GM11168 (cell line): ENCODE measurements around the gene NUP210L.

Experiments
- in situ Hi-C: fragments of 300-500 bp; cut with MboI; formaldehyde crosslinking; loops from one replicate; pipeline ENCODE4 v1.12.0; 2022; ENCODE audit warnings: low sequenced_read_pairs; ENCODE audit not compliant: unreplicated experiment

Gene NUP210L

DNA sequence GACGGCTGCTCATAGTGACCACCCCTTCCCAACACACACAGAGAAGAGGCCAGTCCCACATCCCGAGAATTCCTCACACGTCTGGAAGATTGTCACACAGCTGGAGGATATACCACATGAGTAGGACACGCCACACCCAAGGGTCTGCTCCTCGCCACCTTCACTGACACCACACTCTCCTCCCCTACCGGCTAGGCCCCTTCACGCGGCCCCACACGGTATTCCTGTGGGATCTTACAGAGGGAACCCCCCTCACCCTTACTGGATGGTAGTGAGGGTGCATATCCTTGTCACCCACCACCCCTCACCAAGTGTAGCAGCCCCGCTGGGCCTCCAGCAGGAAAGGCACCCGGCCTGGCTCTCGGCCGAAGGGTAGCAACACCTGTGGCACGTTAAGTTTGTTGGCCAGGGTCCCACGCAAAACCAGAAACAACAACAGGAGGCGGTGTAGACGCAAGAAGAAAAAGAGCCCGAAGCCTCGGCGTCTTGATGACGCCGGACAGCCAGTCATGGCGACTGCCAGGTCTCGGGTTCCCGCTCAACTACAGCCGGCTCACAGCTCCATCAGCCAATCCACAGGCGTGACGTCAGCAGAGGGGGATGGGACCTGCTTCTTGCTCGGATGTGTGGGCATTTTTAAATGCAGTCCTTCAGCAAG is at the start of gene NUP210L:
Gene NUP210L, minus strand, starts transcription at position 540 of the 658 bp plus-strand sequence.
- in situ Hi-C loops, result no loop called here

GRCh38 chr1:154199563-154199879 is 44.6 kb upstream of the NUP210L start:
- in situ Hi-C loops, result no loop called here

DNA sequence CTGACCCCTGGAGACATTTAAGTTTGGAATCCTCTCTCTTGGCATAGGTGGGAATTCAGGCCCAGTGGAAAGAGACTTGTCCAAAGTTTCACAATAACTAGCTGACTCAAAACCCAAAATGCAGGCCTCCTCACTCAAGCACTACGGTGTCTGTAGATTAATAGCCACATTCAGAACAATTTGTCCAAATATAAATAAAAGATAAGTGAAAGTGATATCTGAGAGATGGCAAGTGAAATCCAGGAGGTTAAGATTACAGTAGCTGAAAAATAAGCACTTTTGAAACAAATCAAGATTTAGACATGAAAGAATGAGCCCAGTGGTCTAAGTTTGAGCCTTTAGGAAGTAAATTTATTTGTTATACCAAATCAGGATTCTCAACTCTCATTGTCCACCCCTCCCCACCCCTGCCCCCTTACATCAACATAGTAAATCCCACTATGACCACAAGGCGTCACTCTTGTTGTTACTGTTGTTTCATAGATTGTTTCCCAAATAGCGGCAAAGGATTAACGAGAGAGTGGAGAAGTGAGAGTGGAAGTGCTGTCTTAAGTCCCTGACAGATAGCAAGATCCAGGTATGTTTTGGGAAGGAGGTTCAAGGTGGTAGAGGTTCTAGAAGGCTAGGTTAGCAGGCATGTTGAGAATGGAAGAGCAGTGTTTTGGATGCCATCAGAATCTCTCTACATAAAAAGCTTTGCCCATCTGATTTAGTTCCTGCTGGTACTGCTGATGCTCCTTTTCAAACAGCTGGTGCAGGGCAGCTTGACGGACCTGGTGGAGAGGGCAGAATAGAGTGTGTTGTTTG is 44.1 kb upstream of the NUP210L start:
- in situ Hi-C loops, result no loop called here

GRCh38 chr1:154193821-154194220 is 38.9 kb upstream of the NUP210L start:
- in situ Hi-C loops, result no loop called here

DNA sequence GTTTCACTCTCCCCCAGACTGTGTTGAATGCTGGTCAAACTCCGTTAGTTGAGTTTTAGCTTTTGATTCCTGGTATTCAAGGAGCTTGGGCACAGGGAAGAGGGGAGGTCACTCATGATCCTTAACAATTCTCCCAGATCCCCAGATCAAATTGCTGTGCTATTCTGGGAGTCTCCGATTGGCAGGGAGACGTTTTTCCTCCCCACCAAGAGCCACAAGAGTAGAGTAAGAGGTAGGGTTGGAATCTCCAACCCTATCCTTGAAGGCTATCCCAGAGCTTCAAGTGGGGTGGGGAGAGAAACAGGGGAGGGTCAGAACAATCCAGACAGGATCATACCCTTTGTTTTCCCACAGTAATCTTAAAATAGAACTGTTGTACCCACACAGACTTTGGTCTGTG is 37.6 kb upstream of the NUP210L start:
- in situ Hi-C loops, result no loop called here

DNA sequence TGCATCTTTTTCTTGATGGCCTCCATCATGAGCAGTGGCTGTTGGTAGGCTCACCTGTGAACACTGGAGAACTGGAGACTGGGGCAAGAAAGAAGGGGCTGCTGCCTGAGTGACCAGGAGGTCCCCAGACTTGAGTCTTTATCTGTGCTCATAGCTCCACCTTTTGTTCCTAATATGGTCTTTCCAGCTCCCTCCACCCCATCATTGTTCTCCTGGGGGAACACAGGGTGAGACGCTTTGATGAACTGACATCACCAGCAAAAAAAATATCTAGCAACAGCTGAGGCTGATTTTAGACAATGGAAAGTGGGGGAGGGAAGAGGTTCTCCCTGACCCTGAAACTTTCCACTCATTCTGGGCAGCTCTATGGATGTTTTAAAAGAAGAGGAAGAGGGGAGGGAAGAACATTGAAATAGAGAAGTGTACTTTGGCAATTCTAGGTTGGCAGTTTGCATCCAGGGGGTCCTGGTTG is 37.2 kb upstream of the NUP210L start, which contains the start of gene TPM3:
Gene TPM3, minus strand, starts transcription at position 111 of the 472 bp plus-strand sequence. Its CDS starts 82 bp downstream, at position 29.
- in situ Hi-C loops, result no loop called here

- in situ Hi-C loops, result no loop called here
Observed at GRCh38 chr1:154190550-154190949, 35.7 kb upstream of the NUP210L start.

DNA sequence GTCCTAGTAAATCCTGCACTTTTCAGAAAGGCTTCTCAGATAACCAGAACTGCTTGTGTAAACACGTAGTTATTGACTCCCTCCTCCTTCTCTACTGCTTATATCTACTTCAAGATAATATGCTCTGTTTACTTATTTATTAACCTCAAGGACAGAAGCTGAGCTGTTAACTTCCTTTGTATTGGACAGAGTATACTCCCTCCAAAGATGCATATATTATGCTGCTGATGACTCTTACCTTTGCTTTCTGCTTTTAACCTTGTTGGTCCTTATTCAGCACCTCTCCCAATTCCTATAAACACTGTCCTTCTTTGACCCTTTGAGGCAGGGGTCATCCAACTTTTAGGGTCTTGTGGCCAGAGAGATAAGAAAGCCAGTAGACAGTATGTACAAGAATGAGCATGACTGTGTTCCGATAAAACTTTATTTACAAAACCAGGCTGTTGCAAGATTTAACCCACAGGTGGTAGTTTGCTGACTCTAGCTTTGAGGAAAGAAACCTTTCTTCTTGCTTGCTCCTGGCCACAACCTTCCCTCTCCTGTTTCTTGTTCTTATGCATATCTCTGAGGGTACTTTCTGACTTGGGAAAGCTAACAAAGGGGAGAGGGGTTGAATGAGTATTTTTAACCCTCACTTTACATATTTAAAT is 32.1 kb upstream of the NUP210L start:
- in situ Hi-C loops, result no loop called here

GRCh38 chr1:154186177-154186576 is 31.3 kb upstream of the NUP210L start:
- in situ Hi-C loops, result no loop called here

DNA sequence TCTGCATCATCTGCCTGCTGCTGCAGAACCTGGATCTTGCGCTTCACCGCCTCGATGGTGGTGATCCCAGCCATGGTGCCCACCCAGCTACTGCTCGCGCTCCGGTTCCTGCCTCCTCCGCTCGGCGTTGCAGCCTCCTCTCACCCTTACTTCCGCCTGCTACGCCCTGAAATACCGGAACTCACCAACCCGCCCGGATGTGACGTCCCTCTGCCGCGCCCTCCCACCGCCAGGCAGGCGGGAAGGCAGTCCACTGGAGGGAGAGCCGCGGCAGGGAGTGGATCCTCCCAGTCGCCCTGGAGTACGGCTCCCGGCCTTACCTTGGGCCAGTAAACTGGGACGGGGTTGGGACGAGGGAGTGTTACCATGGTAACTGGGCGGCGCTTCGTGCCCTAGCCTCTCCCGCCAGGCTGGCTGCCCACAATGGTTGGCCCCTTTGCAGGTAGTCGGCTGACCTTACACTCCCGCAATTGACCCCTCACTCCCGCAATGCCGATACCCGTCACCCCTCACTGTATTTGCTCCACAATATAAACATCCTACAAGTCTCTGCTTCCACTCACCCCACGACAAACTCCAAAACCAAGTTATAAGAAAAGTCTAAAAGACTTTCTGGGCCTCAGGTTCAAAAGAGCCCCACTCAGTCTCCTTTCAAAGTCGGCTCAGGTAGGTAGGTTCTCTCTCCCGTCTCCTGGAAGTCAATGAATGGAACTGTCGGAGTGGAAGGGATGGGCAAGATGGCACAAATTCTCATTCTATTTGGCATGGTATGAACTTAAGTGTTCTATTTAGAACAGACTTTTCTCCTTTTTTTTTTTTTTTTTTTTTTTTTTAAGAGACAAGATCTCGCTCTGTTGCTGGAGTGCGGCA is 28.4 kb upstream of the NUP210L start:
- in situ Hi-C loops, result loop anchor here (5.0 kb wide), 1 partner anchor 89 kb away; the partner anchor contains the start of gene HAX1

DNA sequence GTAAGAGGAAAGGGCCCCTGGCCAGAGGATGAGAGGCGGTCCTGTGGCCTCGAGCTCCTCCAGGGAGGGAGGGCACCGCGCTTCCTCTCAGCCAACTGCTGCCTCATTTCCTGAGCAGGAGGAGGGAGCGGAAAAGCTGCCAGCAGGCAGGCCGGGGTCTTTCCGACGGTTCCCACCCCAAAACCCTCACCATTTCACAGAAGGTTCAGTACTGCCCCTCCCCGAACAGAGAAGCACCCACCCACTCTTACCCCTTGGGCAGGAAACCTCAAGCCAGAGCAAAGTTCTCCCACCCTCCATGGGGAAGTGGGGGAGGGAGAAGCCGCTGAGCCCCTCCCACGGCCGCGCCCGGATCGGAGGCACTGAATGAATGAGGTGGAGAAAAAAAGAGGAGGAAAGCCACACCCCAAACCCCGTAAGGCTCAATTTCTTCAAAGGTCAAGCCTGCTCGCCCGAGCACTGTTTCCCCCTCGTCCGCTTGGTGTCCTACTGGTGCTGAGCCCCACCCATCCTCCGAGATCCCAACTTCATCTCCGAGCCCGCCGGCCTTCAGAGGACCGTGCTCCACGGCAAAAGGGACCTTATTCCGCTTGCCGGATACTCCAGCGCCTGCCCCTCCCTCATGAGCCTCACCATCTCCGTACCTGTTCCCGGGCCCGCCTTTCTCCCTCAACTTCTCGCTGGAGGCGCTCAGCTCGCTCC is 27.6 kb upstream of the NUP210L start:
- in situ Hi-C loops, result loop anchor here (5.0 kb wide), 1 partner anchor 90 kb away; the partner anchor contains the start of gene HAX1

DNA sequence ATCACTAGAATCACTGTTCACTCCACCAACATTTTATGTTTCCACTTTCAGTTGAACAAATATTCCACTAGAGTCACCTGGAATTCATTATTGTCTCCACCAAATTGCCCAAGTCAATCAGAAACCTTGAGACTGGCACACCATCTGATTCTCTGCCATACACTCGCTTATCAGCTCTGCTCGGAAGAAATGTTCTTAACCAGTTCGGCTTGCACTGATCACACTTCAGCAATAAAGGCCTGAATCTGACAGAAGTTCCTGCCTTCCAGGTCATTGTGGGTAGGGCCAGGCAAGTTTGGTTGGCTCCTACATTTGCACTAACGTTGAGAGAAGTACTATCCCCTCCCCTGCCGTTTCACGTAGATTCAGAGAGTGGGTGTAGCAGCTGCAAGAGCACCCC is 27.1 kb upstream of the NUP210L start:
- in situ Hi-C loops, result loop anchor here (5.0 kb wide), 1 partner anchor 90 kb away; the partner anchor contains the start of gene HAX1

DNA sequence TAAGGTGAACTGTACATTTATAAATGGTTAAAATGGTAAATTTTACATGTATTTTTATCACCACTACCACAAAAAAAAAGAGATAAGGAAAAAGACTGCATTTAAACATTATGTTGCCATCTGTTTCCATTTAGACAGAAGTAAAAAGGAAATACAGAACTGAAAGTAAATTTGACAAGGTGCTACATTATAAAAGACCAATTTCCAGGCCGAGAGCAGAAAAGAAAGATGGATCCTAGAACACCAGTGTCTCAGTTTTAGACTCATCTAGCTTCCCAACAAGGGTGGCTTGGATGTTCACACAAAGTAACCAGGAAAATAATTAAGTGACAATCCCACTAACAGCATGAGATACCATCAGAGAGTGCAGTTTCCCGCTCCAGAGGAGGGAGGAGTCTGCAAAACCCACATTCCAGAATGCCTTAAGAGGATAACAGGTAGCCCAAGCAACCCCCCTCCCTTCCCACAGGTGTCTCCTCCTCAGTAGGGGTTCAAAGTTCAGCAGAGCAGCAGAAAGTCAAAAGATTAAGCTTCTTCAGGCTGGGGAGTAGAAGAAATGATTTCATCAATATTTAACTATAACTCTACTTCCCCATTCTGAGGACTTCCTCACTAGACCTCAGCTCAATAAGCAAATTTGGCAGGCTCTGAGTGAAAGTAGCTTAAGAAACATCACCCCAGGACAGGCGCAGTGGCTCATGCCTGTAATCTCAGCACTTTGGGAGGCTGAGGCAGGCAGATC is 25.2 kb upstream of the NUP210L start:
- in situ Hi-C loops, result loop anchor here (5.0 kb wide), 1 partner anchor 92 kb away; the partner anchor contains the start of gene HAX1

- in situ Hi-C loops, result no loop called here
Observed at GRCh38 chr1:154178911-154179811, 24.3 kb upstream of the NUP210L start.

DNA sequence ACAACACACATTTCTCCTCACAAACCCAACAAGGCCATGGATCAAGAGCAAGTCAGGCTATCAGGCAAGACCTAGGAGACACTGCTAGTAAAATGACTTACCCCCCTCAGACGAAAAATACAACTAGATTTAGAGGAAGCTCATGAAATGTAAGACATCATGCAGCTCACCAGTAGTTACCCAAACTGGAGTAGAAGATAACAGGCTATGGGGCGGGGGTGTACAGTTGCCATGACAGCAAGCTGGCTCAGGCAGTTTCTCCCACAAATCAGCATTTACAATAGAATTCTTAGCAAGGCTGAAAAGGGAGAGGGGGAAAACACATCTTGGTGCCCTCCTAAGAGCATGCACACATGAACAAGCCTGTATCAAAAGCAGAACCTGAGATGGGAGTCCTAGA is 23.1 kb upstream of the NUP210L start:
- in situ Hi-C loops, result no loop called here

DNA sequence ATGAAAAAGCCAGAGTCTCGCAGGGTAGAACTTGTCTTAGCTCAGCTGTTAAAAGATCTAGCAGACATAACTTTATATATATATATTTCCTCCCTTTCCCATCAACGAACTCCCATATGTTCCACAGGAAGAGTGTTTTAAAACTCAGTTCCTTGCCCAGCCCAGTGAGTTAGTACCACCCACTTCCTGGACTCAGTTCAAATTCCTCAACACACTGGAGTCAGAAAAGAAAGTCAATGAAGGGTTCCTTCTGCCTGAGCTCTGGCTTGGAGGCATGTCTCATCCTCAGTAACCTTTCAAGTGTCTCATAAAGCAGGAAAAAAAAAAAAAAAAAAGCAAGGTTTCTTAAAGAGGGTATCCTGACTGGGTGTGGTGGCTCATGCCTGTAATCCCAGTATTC is 21.5 kb upstream of the NUP210L start:
- in situ Hi-C loops, result no loop called here

- in situ Hi-C loops, result no loop called here
Observed at GRCh38 chr1:154174654-154175053, 19.8 kb upstream of the NUP210L start.

GRCh38 chr1:154171880-154172279 is 17.0 kb upstream of the NUP210L start:
- in situ Hi-C loops, result no loop called here
